Motor neuron (in vitro differentiated cells): Measurements from ENCODE around the gene GDF10. TPM values are rescaled to one million over a fixed set of nuclear protein-coding genes. Genes with fewer than 3 reads are reported as not detected.

ENCODE experiments used
- ATAC-seq, 8 experiments: fragments of 200-7000 bp; cut with Tn5 transposase; replicated peaks in 6 of 8; 2 replicates each; pipeline ENCODE4 v1.8.0; 2021; ENCODE audit warnings: mild to moderate bottlenecking in 8 of 8, moderate library complexity in 8 of 8
- H3K27ac ChIP-seq, 2 donors: fragments of 250-450 bp; sonication (Bioruptor Pico); 2 replicates each; pipeline ENCODE4 v1.9.0; 2021; ENCODE audit warnings: antibody characterized with exemption in 2 of 2, mild to moderate bottlenecking in 2 of 2, moderate library complexity in 1 of 2
- H3K4me1 ChIP-seq, 2 donors: fragments of 250-450 bp; sonication (Bioruptor Pico); replicated peaks in 1 of 2; 2 replicates each; pipeline ENCODE4 v1.6.1; 2021; ENCODE audit warnings: antibody characterized with exemption in 2 of 2, mild to moderate bottlenecking in 2 of 2, moderate library complexity in 1 of 2
- H3K4me3 ChIP-seq, 5 donors: fragments of 250-450 bp; sonication (Bioruptor Pico); 2 replicates each; pipeline ENCODE4 v1.9.0; 2021; ENCODE audit warnings: antibody characterized with exemption in 5 of 5, mild to moderate bottlenecking in 5 of 5, moderate library complexity in 4 of 5
- whole genome bisulfite sequencing, 10 experiments: fragments of 450-650 bp; shearing (Covaris generic); methylation state at CpG; one replicate each; pipeline ENCODE4 v1.0.0; 2022; 5-methylcytosine and 5-hydroxymethylcytosine counted together
- in situ Hi-C, 9 experiments: fragments of 400-800 bp; cut with MboI; loops; one replicate each; pipeline ENCODE4 v1.15.0; 2021; ENCODE audit warnings: low sequenced_read_pairs in 9 of 9, low pct_unique_long_range_greater_than_20kb in 2 of 9; ENCODE audit not compliant: unreplicated experiment in 9 of 9
- total RNA-seq, 8 experiments: library from RNA; unstranded; fragments of 300-600 nt; gene quantifications; 2 replicates each; pipeline versions ENCODE4 v1.2.3 to v1.2.4, GENCODE V29; 2022

GDF10 gene
- total RNA-seq, 8 experiments from 2014 or later = 0.05 to 78.6 (median 0.17) TPM; not detected in 3

GRCh38 chr10:47288916-47289495 lies 11.0 kb upstream of the GDF10 start:
- H3K4me1 ChIP-seq = no peaks in the 10 kb centered on the region
- no peak overlapping the region for H3K4me3 ChIP-seq
- H3K27ac ChIP-seq = no peak overlapping the region
- no peak for ATAC-seq
- WGBS, 10 experiments = 33 to 100% (median 71%) methylated on average over 1 to 4 of the region's 9 CpGs; no CpG with 5 or more reads in 3 of the 10 experiments
- in situ Hi-C loops = no loop called here

- Histone ChIP-seq H3K4me3 (no peak overlapping the region), H3K4me1 (no peaks in the 10 kb centered on the region), H3K27ac (no peak overlapping the region)
- no peak for ATAC-seq
- 20 to 100% (median 78%) methylated on average over 1 to 3 of the region's 6 CpGs; no CpG with 5 or more reads in 3 of the 10 experiments for WGBS, 10 experiments
- in situ Hi-C loops = no loop called here
Measured at GRCh38 chr10:47289921-47290320, 10.1 kb upstream of the GDF10 start.

- no peaks in the 10 kb centered on the region for H3K4me1 ChIP-seq
- H3K27ac ChIP-seq = no peak overlapping the region
- in situ Hi-C loops = no loop called here
- H3K4me3 ChIP-seq = no peak overlapping the region
- ATAC-seq = no peak
- 0 to 48% (median 33%) methylated on average over 1 to 3 of the region's 3 CpGs; no CpG with 5 or more reads in 2 of the 10 experiments for WGBS, 10 experiments
Measured at GRCh38 chr10:47290338-47290737, 9.7 kb upstream of the GDF10 start.

- no peak for ATAC-seq
- in situ Hi-C loops = no loop called here
- Histone ChIP-seq H3K27ac (no peak overlapping the region), H3K4me1 (no peaks in the 10 kb centered on the region), H3K4me3 (no peak overlapping the region)
- WGBS, 10 experiments = 0 to 80% (median 20%) methylated on average over 1 to 3 of the region's 3 CpGs; no CpG with 5 or more reads in 3 of the 10 experiments
Measured at GRCh38 chr10:47291682-47292081, 8.3 kb upstream of the GDF10 start.

- in situ Hi-C loops = no loop called here
- no peak overlapping the region for H3K4me3 ChIP-seq
- 43 to 93% (median 80%) methylated on average over 1 to 7 of the region's 9 CpGs; no CpG with 5 or more reads in 2 of the 10 experiments for WGBS, 10 experiments
- H3K4me1 ChIP-seq = no peaks in the 10 kb centered on the region
- no peak overlapping the region for H3K27ac ChIP-seq
- no peak for ATAC-seq
Measured at GRCh38 chr10:47294057-47294456, 5.9 kb upstream of the GDF10 start.

GRCh38 chr10:47294501-47294900 lies 5.5 kb upstream of the GDF10 start:
- WGBS, 10 experiments = 52 to 100% (median 80%) methylated on average over 1 to 3 of the region's 5 CpGs; no CpG with 5 or more reads in 3 of the 10 experiments
- Histone ChIP-seq H3K27ac (no peak overlapping the region), H3K4me3 (no peak overlapping the region), H3K4me1 (no peaks in the 10 kb centered on the region)
- in situ Hi-C loops = no loop called here
- no peak for ATAC-seq

- no peak for ATAC-seq
- Histone ChIP-seq H3K27ac (no peak overlapping the region), H3K4me1 (no peaks in the 10 kb centered on the region), H3K4me3 (no peak overlapping the region)
- 17 to 100% (median 100%) methylated on average over 1 to 4 of the region's 5 CpGs; no CpG with 5 or more reads in 5 of the 10 experiments for WGBS, 10 experiments
- in situ Hi-C loops = no loop called here
Measured at GRCh38 chr10:47295411-47295810, 4.6 kb upstream of the GDF10 start.

GRCh38 chr10:47296156-47296894 lies 3.7 kb upstream of the GDF10 start:
- 4 to 100% (median 34%) methylated on average over 1 to 10 of the region's 12 CpGs for WGBS, 10 experiments
- in situ Hi-C loops = no loop called here
- no peak overlapping the region for H3K27ac ChIP-seq
- H3K4me3 ChIP-seq = no peak overlapping the region
- peak in 2 of 8 experiments; percentile 75 to 76 for ATAC-seq
- no peaks in the 10 kb centered on the region for H3K4me1 ChIP-seq

- 43 to 100% (median 86%) methylated on average over 1 of the region's 1 CpG; no CpG with 5 or more reads in 6 of the 10 experiments for WGBS, 10 experiments
- no peaks in the 10 kb centered on the region for H3K4me1 ChIP-seq
- ATAC-seq = no peak
- no peak overlapping the region for H3K4me3 ChIP-seq
- no peak overlapping the region for H3K27ac ChIP-seq
- in situ Hi-C loops = no loop called here
Measured at GRCh38 chr10:47296941-47297340, 3.1 kb upstream of the GDF10 start.

- in situ Hi-C loops = no loop called here
- Histone ChIP-seq H3K4me3 (no peak overlapping the region), H3K27ac (no peak overlapping the region), H3K4me1 (no peaks in the 10 kb centered on the region)
- ATAC-seq = no peak
- 20 to 100% (median 59%) methylated on average over 1 to 9 of the region's 12 CpGs; no CpG with 5 or more reads in 3 of the 10 experiments for WGBS, 10 experiments
Measured at GRCh38 chr10:47297866-47298540, 2.0 kb upstream of the GDF10 start.

GRCh38 chr10:47298715-47299114 lies 1.3 kb upstream of the GDF10 start:
- WGBS, 10 experiments = 50 to 100% (median 82%) methylated on average over 1 of the region's 1 CpG; no CpG with 5 or more reads in 4 of the 10 experiments
- ATAC-seq = no peak
- H3K4me3 ChIP-seq = no peak overlapping the region

GRCh38 chr10:47300429-47300931 lies 483 bp downstream of the GDF10 start:
- ATAC-seq = peak; percentile 20 to 68 (median 39)
- 10% methylated on average over 4 of the region's 57 CpGs; no CpG with 5 or more reads in 9 of the 10 experiments for WGBS, 10 experiments
- in situ Hi-C loops = loop anchor here in 4 of 9 experiments (10.0 to 25.0 kb wide), 3 partner anchors 246 to 276 kb away; no protein-coding TSS in a partner anchor
- Histone ChIP-seq H3K27ac (no peak overlapping the region), H3K4me1 (no peaks in the 10 kb centered on the region), H3K4me3 (peak overlapping the region; percentile 24 to 36 (median 29))

More at GRCh38 chr10:47298715-47299114, 1.3 kb upstream of the GDF10 start:
- Histone ChIP-seq H3K27ac (no peak overlapping the region), H3K4me1 (no peaks in the 10 kb centered on the region)
- in situ Hi-C loops = no loop called here

GRCh38 chr10:47301833-47302232 lies 1.8 kb downstream of the GDF10 start:
- in situ Hi-C loops = loop anchor here in 4 of 9 experiments (10.0 to 25.0 kb wide), 3 partner anchors 247 to 277 kb away; no protein-coding TSS in a partner anchor
- no peaks in the 10 kb centered on the region for H3K4me1 ChIP-seq
- 20 to 90% (median 78%) methylated on average over 1 to 2 of the region's 2 CpGs; no CpG with 5 or more reads in 3 of the 10 experiments for WGBS, 10 experiments
- ATAC-seq = no peak
- no peak overlapping the region for H3K4me3 ChIP-seq
- no peak overlapping the region for H3K27ac ChIP-seq
